Epithelial cell of prostate (primary cell): ENCODE data around the gene TNNT3.

ENCODE experiments used
- DNase-seq: peaks from one replicate; pipeline ENCODE4 v3.0.0-alpha.2; 2011; ENCODE audit warnings: low read depth, low spot score
- H3K27ac ChIP-seq: fragments of 450-650 bp; 2 replicates; pipeline ENCODE4 v1.5.1; 2017; ENCODE audit warnings: mild to moderate bottlenecking

The TNNT3 gene

DNA sequence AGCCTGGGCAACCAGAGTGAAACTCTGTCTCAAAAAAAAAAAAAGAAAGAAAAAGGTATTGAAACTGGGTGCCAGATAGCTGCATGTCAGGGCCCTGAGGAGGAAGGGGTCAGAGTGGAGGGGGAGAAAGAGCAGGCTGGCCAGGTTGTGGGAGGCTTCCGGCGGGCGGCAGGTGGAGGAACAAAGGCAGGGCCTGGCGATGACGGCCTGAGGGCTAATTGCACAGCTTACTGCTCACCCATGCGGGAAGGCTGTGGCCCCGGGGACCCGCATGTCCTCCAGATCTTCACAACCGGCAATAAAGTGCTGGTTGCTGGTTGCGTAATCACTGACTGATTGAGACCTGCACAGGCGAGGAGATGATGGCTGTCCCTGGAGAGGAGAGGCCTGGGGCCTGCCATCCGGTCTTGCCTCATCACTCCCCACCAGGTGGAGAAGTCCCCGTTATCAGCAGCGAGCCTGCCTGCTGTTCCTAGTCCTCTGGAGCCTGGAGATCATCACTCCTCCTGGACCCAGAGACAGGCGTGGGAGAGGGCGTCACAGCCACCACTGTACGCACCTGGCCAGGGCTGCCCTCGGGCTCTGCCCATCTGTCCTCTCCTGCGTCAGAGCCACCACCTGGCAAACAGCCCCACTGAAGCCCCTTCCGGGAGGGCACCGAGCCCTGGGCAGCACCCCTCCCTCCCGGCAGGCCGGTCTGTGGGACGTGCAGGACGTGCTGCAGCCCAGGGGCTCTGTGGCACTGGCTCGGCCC lies 59.4 kb downstream of the TNNT3 start:
- no peak for DNase-seq
- H3K27ac ChIP-seq = no peak overlapping the region

DNA sequence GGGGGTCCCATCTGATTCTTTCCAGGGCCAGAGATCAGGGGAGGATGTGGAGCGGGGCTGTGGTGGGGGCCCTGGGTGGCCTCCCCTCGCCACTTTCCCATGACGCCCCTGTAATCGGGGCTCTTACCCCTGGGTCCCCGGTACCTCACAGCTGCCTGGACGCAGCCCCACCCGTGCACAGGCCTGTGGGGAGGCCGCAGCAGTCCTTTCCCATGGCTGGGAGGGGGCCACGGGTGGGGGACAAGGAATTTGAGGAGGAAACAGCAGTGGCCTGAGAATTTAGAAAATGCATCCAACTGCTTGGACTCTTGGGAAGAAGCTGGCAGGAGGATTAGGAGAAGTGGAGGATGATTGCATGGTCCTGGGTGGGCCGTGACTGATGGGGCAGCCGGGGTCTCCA lies 60.1 kb downstream of the TNNT3 start:
- H3K27ac ChIP-seq = no peak overlapping the region
- no peak for DNase-seq

DNA sequence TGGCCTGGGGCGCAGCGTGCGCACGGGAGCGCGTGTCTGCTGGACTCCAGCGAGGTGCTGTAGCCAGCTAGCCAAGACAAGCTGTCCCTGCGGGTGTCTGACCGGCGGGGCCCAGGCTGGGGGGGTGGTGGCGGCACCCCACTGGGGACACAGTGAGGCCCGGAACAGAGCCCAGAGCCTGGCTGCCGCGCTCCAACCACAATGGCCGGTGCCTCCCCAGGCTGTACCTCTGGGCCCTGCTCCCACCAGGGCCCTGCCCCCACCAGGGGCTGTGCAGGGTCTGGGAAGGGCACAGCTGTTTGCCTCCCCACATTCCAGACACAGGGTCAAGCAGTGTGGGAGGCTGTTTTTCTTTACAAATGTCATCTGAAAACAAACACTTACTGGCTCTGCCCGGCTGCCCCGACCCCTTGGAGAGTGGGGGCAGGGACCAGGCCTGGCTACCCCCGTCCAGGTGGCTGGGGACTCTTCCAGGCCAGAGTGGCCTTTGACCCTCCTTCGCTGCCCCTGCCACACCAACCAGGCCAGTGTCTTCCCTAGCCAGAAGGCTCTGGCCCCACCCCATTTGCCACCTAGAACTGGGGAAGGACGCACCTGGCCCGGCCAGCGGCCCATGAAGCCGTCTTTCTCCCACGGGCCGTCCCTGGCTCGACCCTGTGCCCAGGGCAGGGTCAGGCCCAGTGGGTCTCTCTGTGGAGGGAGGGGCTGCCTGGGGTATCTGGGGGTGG lies 63.5 kb downstream of the TNNT3 start:
- no peak for DNase-seq
- no peak overlapping the region for H3K27ac ChIP-seq

DNA sequence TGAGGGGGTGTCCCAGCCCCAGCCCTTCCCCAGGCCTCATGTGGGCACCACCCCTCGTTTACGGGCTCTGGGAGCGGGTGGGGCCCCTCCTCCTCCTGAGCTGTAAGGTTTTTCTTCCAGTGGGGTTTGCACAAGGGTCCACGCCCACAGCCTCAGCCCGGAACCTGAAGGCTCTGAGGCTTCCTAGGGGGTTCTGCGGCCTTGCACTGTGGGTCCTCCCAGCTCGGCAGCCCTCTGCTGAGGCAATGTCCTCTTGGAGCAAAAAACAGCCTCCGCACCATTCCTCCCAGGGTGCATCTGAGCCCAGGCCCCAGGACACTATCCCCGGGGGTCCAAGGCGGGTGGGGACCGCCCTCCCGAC lies 64.1 kb downstream of the TNNT3 start:
- H3K27ac ChIP-seq = no peak overlapping the region
- DNase-seq = no peak

DNA sequence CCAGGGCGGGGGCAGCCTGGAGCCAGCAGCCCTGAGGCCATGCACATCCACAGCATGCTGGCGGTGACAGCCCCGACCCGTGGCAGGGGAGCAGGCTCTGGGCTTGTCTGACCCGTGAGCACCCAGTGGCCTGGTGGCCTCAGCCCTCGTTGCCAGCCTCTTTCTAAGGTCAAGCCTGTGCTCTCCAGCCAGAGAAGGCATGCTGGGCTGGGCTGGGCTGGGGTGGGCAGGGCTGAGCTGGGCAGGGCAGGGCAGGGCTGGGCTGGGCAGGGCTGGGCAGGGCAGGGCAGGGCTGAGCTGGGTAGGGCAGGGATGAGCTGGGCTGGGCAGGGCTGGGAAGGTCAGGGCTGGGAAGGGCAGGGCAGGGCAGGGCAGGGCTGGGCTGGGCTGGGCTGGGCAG lies 67.5 kb downstream of the TNNT3 start:
- DNase-seq = no peak
- no peak overlapping the region for H3K27ac ChIP-seq

DNA sequence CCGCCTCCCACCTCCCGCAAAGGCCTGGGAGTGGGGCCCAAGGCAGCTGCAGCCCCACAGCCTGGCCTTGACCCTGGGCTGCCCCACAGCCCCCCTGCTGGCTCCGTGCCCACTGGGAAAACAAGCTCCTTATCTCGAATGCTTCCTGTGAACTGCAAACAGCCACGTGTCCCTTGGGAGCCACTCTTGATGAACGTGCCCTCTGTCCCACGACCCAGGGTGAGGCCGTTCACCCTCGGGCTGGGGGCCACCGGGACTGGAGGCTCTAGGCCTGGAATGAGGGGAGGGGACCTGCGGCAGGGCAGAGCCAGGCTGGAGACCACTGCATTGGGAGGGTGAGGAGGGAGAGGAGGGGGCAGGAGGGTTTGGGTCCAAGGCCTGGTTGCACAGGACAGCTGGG lies 68.7 kb downstream of the TNNT3 start:
- no peak overlapping the region for H3K27ac ChIP-seq
- DNase-seq = no peak
